Pancreas (tissue), 10 donors: ENCODE data around the gene ADCYAP1R1. TPM values are rescaled to one million over a fixed set of nuclear protein-coding genes. Genes with fewer than 3 reads are reported as not detected.

Experiments used
- ATAC-seq, 4 donors: fragments of 200-7000 bp; cut with Tn5 transposase; one replicate each; pipeline versions ENCODE4 v1.8.0 to v1.9.1; 2020; ENCODE audit warnings: mild to moderate bottlenecking in 4 of 4, moderate library complexity in 4 of 4
- DNase-seq, 6 donors: peaks; one replicate each; pipeline ENCODE4 v3.0.0-alpha.2; 2020
- FAIRE-seq: peaks from 2 replicates; lab custom pipeline; 2012; peaks lifted over from hg19 to GRCh38; lab: Jason Lieb, UNC
- H3K27ac ChIP-seq, 4 donors: fragments of 200-600 bp; sonication (generic); 1 replicate in 3 of 4; 2 replicates in 1 of 4; pipeline versions ENCODE4 v1.5.0 to v1.8.0; 2020
- H3K27me3 ChIP-seq, 4 donors: fragments of 200-600 bp; one replicate each; pipeline ENCODE4 v1.8.0; 2021
- H3K36me3 ChIP-seq, 3 donors: fragments of 200-600 bp; sonication (generic) in 1 of 3; one replicate each; pipeline versions ENCODE4 v1.5.0 to v1.8.0; 2020 to 2021
- H3K4me1 ChIP-seq, 3 donors: fragments of 200-600 bp; one replicate each; pipeline ENCODE4 v1.8.0; 2021
- H3K4me3 ChIP-seq, 4 donors: fragments of 200-600 bp; sonication (generic) in 2 of 4; one replicate each; pipeline versions ENCODE4 v1.5.0 to v1.8.0; 2020 to 2021
- H3K9me3 ChIP-seq, 4 donors: fragments of 200-600 bp; one replicate each; pipeline ENCODE4 v1.8.0; 2021
- CTCF ChIP-seq, 4 donors: fragments of 200-600 bp; sonication (generic) in 3 of 4; IDR thresholded peaks; one replicate each; pipeline versions ENCODE4 v1.5.0 to v1.8.0; 2021; ENCODE audit warnings: antibody characterized with exemption in 4 of 4
- WGBS, 2 donors: extraction: QIAGEN DNeasy Blood & Tissue Kit; methylation state at CpG; one replicate each; pipeline ENCODE4 v1.1.7; 2013; 5-methylcytosine and 5-hydroxymethylcytosine counted together
- intact Hi-C, 3 donors: fragments of 100-400 bp; cut with DNase I; formaldehyde crosslinking; loops; one replicate each; pipeline versions ENCODE4 v1.11.1 to v1.14.2; 2022
- polyA plus RNA-seq, 2 donors: library from polyadenylated mRNA; stranded (reverse); fragments of 200-250 nt; gene quantifications; one replicate each; pipeline ENCODE4 v1.2.3, GENCODE V29; 2013
- total RNA-seq, 6 donors: library from RNA; stranded (reverse); fragmentation: NEBNext Ultra II Directional in 4 of 6; extraction: Animal tissue kit (Norgen Biotek cat#: 25700) in 4 of 6; gene quantifications; one replicate each; pipeline versions ENCODE4 v1.2.1 to v1.2.4, GENCODE V29; 2021 to 2023
- donor health status: healthy with polysubstance abuse.
- donor health status: DM: no; HTN: no; CAD: no; lungs with moderate emphysema.
- donor health status: DM: no; HTN: no; CAD: no.
- donor health status: control.
- donor health status: control.
- donor health status: Bipolar disorder and iron deficiency.
- donor health status: DM: yes; HTN: yes; CAD: no.
- donor health status: DM: no; HTN: no; CAD: no.
- donor health status: DM: no; HTN: no; CAD: no.
- donor health status: DM: yes; HTN: yes; CAD: no.

The ADCYAP1R1 gene
- total and polyA plus RNA-seq, 8 donors = 0.27 to 2.7 (median 0.55) TPM

- H3K4me3 ChIP-seq = no peak overlapping the region
- TF ChIP-seq CTCF (IDR thresholded peaks at IDR 0.05) = no peak
- H3K36me3 ChIP-seq = no peaks in the 10 kb centered on the region
- no peaks in the 10 kb centered on the region for H3K9me3 ChIP-seq
- no peak overlapping the region for H3K27ac ChIP-seq
- FAIRE-seq (no peak), DNase-seq (peak in 1 of 6 donors; percentile 33), ATAC-seq (no peak)
- 44 to 53% methylated on average over 6 of the region's 6 CpGs for WGBS, 2 donors
- intact Hi-C loops = no loop called here
- no peaks in the 10 kb centered on the region for H3K27me3 ChIP-seq
- no peaks in the 10 kb centered on the region for H3K4me1 ChIP-seq
These were observed 44.8 kb downstream of the ADCYAP1R1 start for GRCh38 chr7:31096877-31097258.

- intact Hi-C loops = no loop called here
- TF ChIP-seq CTCF (IDR thresholded peaks at IDR 0.05) = no peak
- H3K4me3 ChIP-seq = no peak overlapping the region
- H3K36me3 ChIP-seq = no peaks in the 10 kb centered on the region
- DNase-seq (no peak), ATAC-seq (no peak), FAIRE-seq (no peak)
- no peaks in the 10 kb centered on the region for H3K4me1 ChIP-seq
- H3K27ac ChIP-seq = no peak overlapping the region
- WGBS, 2 donors = 79% methylated on average over 5 of the region's 5 CpGs
- no peaks in the 10 kb centered on the region for H3K27me3 ChIP-seq
- H3K9me3 ChIP-seq = no peaks in the 10 kb centered on the region
These were observed 46.7 kb downstream of the ADCYAP1R1 start for GRCh38 chr7:31098642-31099360.

- FAIRE-seq (no peak), ATAC-seq (no peak), DNase-seq (peak in 1 of 6 donors; percentile 30)
- Histone ChIP-seq H3K9me3 (no peaks in the 10 kb centered on the region), H3K4me3 (no peak overlapping the region), H3K36me3 (no peaks in the 10 kb centered on the region), H3K27me3 (no peaks in the 10 kb centered on the region), H3K4me1 (no peaks in the 10 kb centered on the region), H3K27ac (no peak overlapping the region)
- no peak for TF ChIP-seq CTCF (IDR thresholded peaks at IDR 0.05)
- intact Hi-C loops = no loop called here
- WGBS, 2 donors = 61 to 68% methylated on average over 20 of the region's 20 CpGs
These were observed 47.6 kb downstream of the ADCYAP1R1 start for GRCh38 chr7:31099451-31100444.

- no peak overlapping the region for H3K4me3 ChIP-seq
- no peaks in the 10 kb centered on the region for H3K4me1 ChIP-seq
- no peaks in the 10 kb centered on the region for H3K27me3 ChIP-seq
- DNase-seq = no peak
- WGBS, 2 donors = 52 to 56% methylated on average over 2 of the region's 2 CpGs
- no peak for ATAC-seq
- H3K36me3 ChIP-seq = no peaks in the 10 kb centered on the region
- FAIRE-seq = no peak
- intact Hi-C loops = no loop called here
- no peaks in the 10 kb centered on the region for H3K9me3 ChIP-seq
- H3K27ac ChIP-seq = no peak overlapping the region
- TF ChIP-seq CTCF (IDR thresholded peaks at IDR 0.05) = no peak
These were observed 48.3 kb downstream of the ADCYAP1R1 start for GRCh38 chr7:31100445-31100844.
